Transverse colon (tissue), 4 donors: ENCODE data around the gene KDM6B. TPM values are rescaled to one million over a fixed set of nuclear protein-coding genes. Genes with fewer than 3 reads are reported as not detected.

Experiments
- DNase-seq: peaks from one replicate; pipeline ENCODE4 v3.0.0-alpha.2; 2019
- H3K27ac ChIP-seq, 4 donors: fragments of 200-600 bp; sonication (generic); 2 replicates each; pipeline ENCODE4 v1.5.1; 2016 to 2018; ENCODE audit warnings: inconsistent platforms in 4 of 4
- H3K27me3 ChIP-seq: fragments of 200-600 bp; sonication (generic); 2 replicates; pipeline ENCODE4 v1.5.1; 2017; ENCODE audit warnings: inconsistent platforms
- H3K36me3 ChIP-seq, 4 donors: fragments of 200-600 bp; sonication (generic); 2 replicates each; pipeline ENCODE4 v1.5.1; 2017 to 2019; ENCODE audit warnings: inconsistent platforms in 4 of 4
- H3K4me1 ChIP-seq, 4 donors: fragments of 200-600 bp; sonication (generic); 2 replicates each; pipeline ENCODE4 v1.5.1; 2017 to 2020; ENCODE audit warnings: inconsistent platforms in 4 of 4
- H3K4me3 ChIP-seq, 4 donors: fragments of 200-600 bp; sonication (generic); 1 replicate in 1 of 4; 2 replicates in 3 of 4; pipeline versions ENCODE4 v1.5.1 to v1.6.1; 2017 to 2019; ENCODE audit warnings: inconsistent platforms in 4 of 4
- H3K9me3 ChIP-seq, 2 donors: fragments of 200-600 bp; sonication (generic); 2 replicates each; pipeline ENCODE4 v1.5.1; 2017 to 2019; ENCODE audit warnings: inconsistent platforms in 2 of 2
- CTCF ChIP-seq, 5 experiments: fragments of 200-600 bp in 3 of 5; fragments of 450-650 bp in 2 of 5; sonication (generic) in 3 of 5; IDR thresholded peaks; 1 replicate in 2 of 5; 2 replicates in 3 of 5; pipeline ENCODE4 v1.5.1; 2016 to 2017; ENCODE audit warnings: antibody characterized with exemption in 5 of 5, inconsistent platforms in 3 of 5, mild to moderate bottlenecking in 2 of 5, moderate library complexity in 1 of 5
- EP300 ChIP-seq: sonication (generic); formaldehyde crosslinking; IDR thresholded peaks from one replicate; pipeline ENCODE4 v1.6.1; 2017; ENCODE audit warnings: antibody characterized with exemption, low read depth
- POLR2A ChIP-seq: fragments of 450-650 bp; IDR thresholded peaks from one replicate; pipeline ENCODE4 v1.6.1; 2016; ENCODE audit warnings: antibody characterized with exemption, mild to moderate bottlenecking, moderate library complexity
- POLR2AphosphoS5 ChIP-seq, 3 donors: sonication (generic); formaldehyde crosslinking; IDR thresholded peaks; one replicate each; pipeline ENCODE4 v1.6.1; 2016; ENCODE audit warnings: antibody characterized with exemption in 3 of 3
- WGBS, 2 donors: methylation state at CpG; one replicate each; pipeline ENCODE4 v1.1.5; 2018; ENCODE audit warnings: low coverage in 1 of 2; 5-methylcytosine and 5-hydroxymethylcytosine counted together
- in situ Hi-C, 4 donors: fragments of 200-750 bp; cut with MboI; loops; one replicate each; pipeline versions ENCODE4 v1.15.0 to v1.15.1; 2017; ENCODE audit warnings: low sequenced_read_pairs in 3 of 4, low pct_ligation_motif_present in 1 of 4, low pct_unique_long_range_greater_than_20kb in 1 of 4
- intact Hi-C: fragments of 100-400 bp; cut with DNase I; formaldehyde crosslinking; loops from one replicate; pipeline ENCODE4 v1.15.1; 2023; ENCODE audit warnings: low total_unique reads
- total RNA-seq, 4 donors: library from RNA; depleted of rRNA; stranded (reverse); fragments of >200 nt; gene quantifications; one replicate each; pipeline ENCODE4 v1.1.0, GENCODE V29; 2016

The KDM6B gene
- total RNA-seq, 4 donors from 2014 or later, result 18.3 to 33.7 (median 30.2) TPM

GRCh38 chr17:7837408-7838088 lies 3.5 kb downstream of the KDM6B start:
- peak overlapping the region in 3 of 4 donors; percentile 20 to 79 (median 54) for H3K4me3 ChIP-seq

GRCh38 chr17:7838090-7839075 lies 4.4 kb downstream of the KDM6B start:
- in situ Hi-C loops (no loop called here), intact Hi-C loops (no loop called here)
- WGBS, 2 donors, result 17 to 22% methylated on average over 1 to 9 of the region's 12 CpGs
- Histone ChIP-seq H3K27me3 (no peaks in the 10 kb centered on the region), H3K36me3 (no peaks in the 10 kb centered on the region), H3K27ac (peak overlapping the region; percentile 97 to 99 (median 99)), H3K9me3 (no peaks in the 10 kb centered on the region), H3K4me3 (peak overlapping the region in 3 of 4 donors; percentile 11 to 79 (median 20)), H3K4me1 (peaks cover 37 to 84% (median 51%) of the 10 kb centered on the region in 4 donors)
- peak; percentile 53 for DNase-seq
- TF ChIP-seq EP300, result no peak
- no peak for TF ChIP-seq CTCF (IDR thresholded peaks at IDR 0.05)
- TF ChIP-seq POLR2AphosphoS5 (IDR thresholded peaks at IDR 0.05), result no peak
- TF ChIP-seq POLR2A, result no peak

More at GRCh38 chr17:7837408-7838088, 3.5 kb downstream of the KDM6B start:
- Histone ChIP-seq H3K4me1 (peaks cover 37 to 79% (median 55%) of the 10 kb centered on the region in 4 donors), H3K9me3 (no peaks in the 10 kb centered on the region), H3K27ac (peak overlapping the region; percentile 97 to 99 (median 99)), H3K27me3 (no peaks in the 10 kb centered on the region), H3K36me3 (no peaks in the 10 kb centered on the region)
- no peak for DNase-seq
- WGBS, 2 donors, result 0 to 9% methylated on average over 5 to 8 of the region's 8 CpGs
- intact Hi-C loops, result no loop called here
- TF ChIP-seq POLR2A (peak; percentile 37), EP300 (no peak), POLR2AphosphoS5 (IDR thresholded peaks at IDR 0.05) (no peak), CTCF (IDR thresholded peaks at IDR 0.05) (peak in 2 of 5 experiments; percentile 15 to 25)
- in situ Hi-C loops, result no loop called here

- peak; percentile 88 for DNase-seq
- Histone ChIP-seq H3K4me1 (peaks cover 37 to 87% (median 49%) of the 10 kb centered on the region in 4 donors), H3K4me3 (peak overlapping the region in 2 of 4 donors; percentile 20 to 79), H3K36me3 (no peaks in the 10 kb centered on the region), H3K27ac (peak overlapping the region; percentile 97 to 99 (median 99)), H3K9me3 (no peaks in the 10 kb centered on the region), H3K27me3 (no peaks in the 10 kb centered on the region)
- intact Hi-C loops, result no loop called here
- TF ChIP-seq CTCF (IDR thresholded peaks at IDR 0.05) (no peak), POLR2AphosphoS5 (IDR thresholded peaks at IDR 0.05) (peak in 2 of 3 donors; percentile 37 to 79)
- in situ Hi-C loops, result no loop called here
- WGBS, 2 donors, result 66% methylated on average over 6 of the region's 6 CpGs; no CpG with 5 or more reads in 1 of the 2 donors
Measured at GRCh38 chr17:7839190-7839875, 5.3 kb downstream of the KDM6B start.
